HG03571 (cell line): ENCODE results near the gene OSGEP.

ENCODE experiments used
- ATAC-seq: cut with Tn5 transposase; IDR thresholded peaks from one replicate; pipeline ENCODE4 v1.9.1; 2021; ENCODE audit not compliant: unreplicated experiment

Gene OSGEP

DNA sequence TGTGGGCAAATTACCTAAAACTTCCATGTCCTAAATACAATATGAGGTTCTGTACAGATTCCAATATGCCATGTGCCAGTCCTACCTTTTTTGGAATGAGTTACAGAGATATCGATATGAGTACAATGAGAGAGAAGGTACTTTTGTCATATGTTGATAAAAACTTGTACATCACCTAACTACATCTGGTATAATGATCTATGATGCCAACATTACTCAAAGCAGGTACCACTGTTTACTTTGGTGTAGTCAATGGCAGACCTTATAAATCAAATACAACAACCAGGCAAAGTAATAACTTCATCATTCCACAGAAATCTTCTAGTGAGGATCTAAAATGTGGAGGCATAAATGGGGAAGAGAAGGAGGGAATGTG lies 54.0 kb downstream of the OSGEP start:
- ATAC-seq, result no peak

GRCh38 chr14:20397511-20397910 lies 57.1 kb downstream of the OSGEP start:
- ATAC-seq, result no peak
